ENCODE results near the gene CD247.

CD247 gene

GRCh38 chr1:167542109-167543032 is 24.0 kb upstream of the CD247 start:
- FAIRE-seq, result no peak

GRCh38 chr1:167541610-167542009 is 23.3 kb upstream of the CD247 start:
- FAIRE-seq, result no peak

- no peak for FAIRE-seq
These were observed 22.7 kb upstream of the CD247 start for GRCh38 chr1:167541003-167541402.

- no peak for FAIRE-seq
These were observed 20.3 kb upstream of the CD247 start for GRCh38 chr1:167538657-167539056.

GRCh38 chr1:167533851-167534300 is 15.5 kb upstream of the CD247 start:
- no peak for FAIRE-seq

- FAIRE-seq, result no peak
These were observed 14.9 kb upstream of the CD247 start for GRCh38 chr1:167532964-167533824.

- FAIRE-seq, result no peak
These were observed 14.0 kb upstream of the CD247 start for GRCh38 chr1:167532375-167532774.

GRCh38 chr1:167529829-167530474 is 11.6 kb upstream of the CD247 start:
- no peak for FAIRE-seq

GRCh38 chr1:167528057-167528728 is 9.9 kb upstream of the CD247 start:
- no peak for FAIRE-seq

GRCh38 chr1:167526667-167527383 is 8.5 kb upstream of the CD247 start:
- no peak for FAIRE-seq

- no peak for FAIRE-seq
These were observed 6.3 kb upstream of the CD247 start for GRCh38 chr1:167524651-167525050.

GRCh38 chr1:167522246-167522645 is 3.9 kb upstream of the CD247 start:
- no peak for FAIRE-seq

- no peak for FAIRE-seq
These were observed 2.4 kb upstream of the CD247 start for GRCh38 chr1:167520711-167521206.

GRCh38 chr1:167517535-167518330 is 596 bp downstream of the CD247 start:
- FAIRE-seq, result no peak

GRCh38 chr1:167516404-167517388 is 1.6 kb downstream of the CD247 start:
- no peak for FAIRE-seq

- no peak for FAIRE-seq
These were observed 2.4 kb downstream of the CD247 start for GRCh38 chr1:167515893-167516321.

GRCh38 chr1:167515461-167515860 is 2.9 kb downstream of the CD247 start:
- no peak for FAIRE-seq

- no peak for FAIRE-seq
These were observed 4.0 kb downstream of the CD247 start for GRCh38 chr1:167514288-167514687.

GRCh38 chr1:167512046-167512654 is 6.2 kb downstream of the CD247 start:
- FAIRE-seq, result no peak

All from colon (tissue), 2 donors.